Astrocyte (in vitro differentiated cells and primary cell): ENCODE data around the gene PRAMEF5.
"Not testable (repeated sequence)": the region's sequence is repeated elsewhere in the genome, so short reads cannot be mapped to it uniquely, and the experiment has no call there.

Experiments used
- EZH2 ChIP-seq: IDR thresholded peaks from 2 replicates; pipeline ENCODE4 v1.6.1; 2012; ENCODE audit warnings: mild to moderate bottlenecking, low read length, inconsistent platforms; ENCODE audit not compliant: insufficient read depth
- TF ChIP-seq, protein P1 (sequence below): IDR thresholded peaks from 2 replicates; pipeline ENCODE4 v1.5.1; 2011; ENCODE audit warnings: low read depth, mild to moderate bottlenecking, inconsistent platforms, low read length, moderate library complexity; ENCODE audit not compliant: insufficient read depth

DNA sequence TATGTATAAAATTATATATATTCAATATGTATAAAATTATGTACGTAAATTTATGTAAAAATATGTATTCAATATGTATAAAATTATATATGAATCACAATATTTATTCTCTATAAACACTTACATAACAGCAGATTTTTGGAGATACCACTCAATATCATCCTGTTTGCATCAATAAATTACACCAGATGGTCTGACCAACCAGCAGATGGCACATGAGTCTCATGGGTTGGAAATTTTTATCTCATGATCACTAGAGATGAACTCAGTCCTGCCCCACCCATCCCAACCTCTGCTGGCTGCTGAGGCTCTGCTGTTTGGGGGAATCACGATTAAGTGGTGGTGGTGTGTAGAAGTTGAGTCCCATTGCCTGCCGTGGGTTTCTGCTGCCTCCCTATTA lies 25.6 kb downstream of the PRAMEF5 start:
- not testable (repeated sequence) for TF ChIP-seq EZH2
- TF ChIP-seq, protein P1, sequence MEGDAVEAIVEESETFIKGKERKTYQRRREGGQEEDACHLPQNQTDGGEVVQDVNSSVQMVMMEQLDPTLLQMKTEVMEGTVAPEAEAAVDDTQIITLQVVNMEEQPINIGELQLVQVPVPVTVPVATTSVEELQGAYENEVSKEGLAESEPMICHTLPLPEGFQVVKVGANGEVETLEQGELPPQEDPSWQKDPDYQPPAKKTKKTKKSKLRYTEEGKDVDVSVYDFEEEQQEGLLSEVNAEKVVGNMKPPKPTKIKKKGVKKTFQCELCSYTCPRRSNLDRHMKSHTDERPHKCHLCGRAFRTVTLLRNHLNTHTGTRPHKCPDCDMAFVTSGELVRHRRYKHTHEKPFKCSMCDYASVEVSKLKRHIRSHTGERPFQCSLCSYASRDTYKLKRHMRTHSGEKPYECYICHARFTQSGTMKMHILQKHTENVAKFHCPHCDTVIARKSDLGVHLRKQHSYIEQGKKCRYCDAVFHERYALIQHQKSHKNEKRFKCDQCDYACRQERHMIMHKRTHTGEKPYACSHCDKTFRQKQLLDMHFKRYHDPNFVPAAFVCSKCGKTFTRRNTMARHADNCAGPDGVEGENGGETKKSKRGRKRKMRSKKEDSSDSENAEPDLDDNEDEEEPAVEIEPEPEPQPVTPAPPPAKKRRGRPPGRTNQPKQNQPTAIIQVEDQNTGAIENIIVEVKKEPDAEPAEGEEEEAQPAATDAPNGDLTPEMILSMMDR: not testable (repeated sequence)
